ENCODE results near the gene NECTIN3. TPM values are rescaled to one million over a fixed set of nuclear protein-coding genes. Genes with fewer than 3 reads are reported as not detected.
A peak's percentile ranks its signal among the peaks of the same experiment; 100 is the strongest.

Gene NECTIN3
- total and polyA plus RNA-seq, 2 donors (not counting 1 experiment from before 2014, with no cell fraction given), result 0.19 to 1.9 TPM

- no peak overlapping the region for H2AFZ ChIP-seq (ENCODE audit: insufficient read depth, low read depth, low read length, poor library complexity, severe bottlenecking)
- H3K4me1 ChIP-seq (ENCODE audit: control insufficient read depth in 2 of 2, insufficient read depth in 2 of 2, low read length in 2 of 2), result peaks cover 0 to 4% of the 10 kb centered on the region in 2 donors
- DNase-seq (no peak), ATAC-seq (ENCODE audit: low read depth) (no peak)
- WGBS (ENCODE audit: insufficient coverage), result no CpG with 5 or more reads among the region's 1 CpG
- no peaks in the 10 kb centered on the region for H3K36me3 ChIP-seq (replicated peaks in 1 of 2; ENCODE audit: control extremely low read depth in 1 of 2, control insufficient read depth in 1 of 2, extremely low read depth in 1 of 2, insufficient read depth in 2 of 2, low read length in 1 of 2)
- CTCF ChIA-PET, result no interaction called here
- TF ChIP-seq CTCF (IDR thresholded peaks at IDR 0.05), result no peak
- TF ChIP-seq EZH2 (IDR thresholded peaks at IDR 0.05; ENCODE audit: borderline replicate concordance, insufficient read depth, low read depth, low read length, poor library complexity, severe bottlenecking), result no peak
- H4K20me1 ChIP-seq (ENCODE audit: control insufficient read depth, insufficient read depth, low read length, poor library complexity, severe bottlenecking), result no peaks in the 10 kb centered on the region
- intact Hi-C loops (cut with micrococcal nuclease), result no loop called here
- Mint-ChIP-seq H3K9me3 (ENCODE audit: insufficient read depth) (no peaks in the 10 kb centered on the region), H3K4me1 (peaks cover 7% of the 10 kb centered on the region), H3K27me3 (peaks cover 31% of the 10 kb centered on the region), H3K27ac (no peak overlapping the region), H3K4me3 (no peak overlapping the region)
- no peaks in the 10 kb centered on the region for H3K79me2 ChIP-seq (ENCODE audit: control insufficient read depth, insufficient read depth, low read length)
- H3K9ac ChIP-seq (ENCODE audit: low read length), result no peak overlapping the region
- POLR2A ChIA-PET, result no interaction called here
- H3K9me3 ChIP-seq (ENCODE audit: control extremely low read depth in 1 of 3, control insufficient read depth in 2 of 3, insufficient read depth in 1 of 3, low read length in 2 of 3), result no peaks in the 10 kb centered on the region
- peaks cover 0 to 17% (median 2%) of the 10 kb centered on the region in 4 experiments for H3K27me3 ChIP-seq (replicated peaks in 1 of 4; ENCODE audit: control extremely low read depth in 1 of 4, control insufficient read depth in 3 of 4, insufficient read depth in 4 of 4, low read length in 3 of 4)
- H3K4me2 ChIP-seq (replicated peaks; ENCODE audit: low read depth, low read length, poor library complexity, severe bottlenecking), result no peak overlapping the region
- H3K27ac ChIP-seq (ENCODE audit: low read length in 2 of 2), result no peak overlapping the region
- no peak overlapping the region for H3K4me3 ChIP-seq (ENCODE audit: control extremely low read depth in 1 of 5, extremely low read depth in 1 of 5, insufficient read depth in 1 of 5, low read depth in 2 of 5, low read length in 4 of 5)
These were observed 23.7 kb upstream of the NECTIN3 start for GRCh38 chr3:111047812-111048435.

- Mint-ChIP-seq H3K27ac (no peak overlapping the region), H3K4me3 (no peak overlapping the region), H3K9me3 (ENCODE audit: insufficient read depth) (no peaks in the 10 kb centered on the region), H3K4me1 (peaks cover 7% of the 10 kb centered on the region), H3K27me3 (peaks cover 39% of the 10 kb centered on the region)
- ATAC-seq (ENCODE audit: low read depth) (no peak), DNase-seq (peak; percentile 20)
- ChIA-PET CTCF (no interaction called here), POLR2A (no interaction called here)
- no peaks in the 10 kb centered on the region for H4K20me1 ChIP-seq (ENCODE audit: control insufficient read depth, insufficient read depth, low read length, poor library complexity, severe bottlenecking)
- no peaks in the 10 kb centered on the region for H3K79me2 ChIP-seq (ENCODE audit: control insufficient read depth, insufficient read depth, low read length)
- peaks cover 0 to 17% (median 2%) of the 10 kb centered on the region in 4 experiments for H3K27me3 ChIP-seq (replicated peaks in 1 of 4; ENCODE audit: control extremely low read depth in 1 of 4, control insufficient read depth in 3 of 4, insufficient read depth in 4 of 4, low read length in 3 of 4)
- H3K9me3 ChIP-seq (ENCODE audit: control extremely low read depth in 1 of 3, control insufficient read depth in 2 of 3, insufficient read depth in 1 of 3, low read length in 2 of 3), result peaks cover 0 to 2% (median 0%) of the 10 kb centered on the region in 3 donors
- TF ChIP-seq EZH2 (IDR thresholded peaks at IDR 0.05; ENCODE audit: borderline replicate concordance, insufficient read depth, low read depth, low read length, poor library complexity, severe bottlenecking) (no peak), CTCF (IDR thresholded peaks at IDR 0.05) (no peak)
- H3K9ac ChIP-seq (ENCODE audit: low read length), result no peak overlapping the region
- peaks cover 0 to 4% of the 10 kb centered on the region in 2 donors for H3K4me1 ChIP-seq (ENCODE audit: control insufficient read depth in 2 of 2, insufficient read depth in 2 of 2, low read length in 2 of 2)
- H3K4me3 ChIP-seq (ENCODE audit: control extremely low read depth in 1 of 5, extremely low read depth in 1 of 5, insufficient read depth in 1 of 5, low read depth in 2 of 5, low read length in 4 of 5), result no peak overlapping the region
- intact Hi-C loops (cut with micrococcal nuclease), result no loop called here
- no peaks in the 10 kb centered on the region for H3K36me3 ChIP-seq (replicated peaks in 1 of 2; ENCODE audit: control extremely low read depth in 1 of 2, control insufficient read depth in 1 of 2, extremely low read depth in 1 of 2, insufficient read depth in 2 of 2, low read length in 1 of 2)
- no peak overlapping the region for H2AFZ ChIP-seq (ENCODE audit: insufficient read depth, low read depth, low read length, poor library complexity, severe bottlenecking)
- H3K27ac ChIP-seq (ENCODE audit: low read length in 2 of 2), result no peak overlapping the region
- H3K4me2 ChIP-seq (replicated peaks; ENCODE audit: low read depth, low read length, poor library complexity, severe bottlenecking), result no peak overlapping the region
These were observed 20.3 kb upstream of the NECTIN3 start for GRCh38 chr3:111051354-111051753.
